Natural killer cell (primary cell): ENCODE data around the gene IGF2. TPM values are rescaled to one million over a fixed set of nuclear protein-coding genes. Genes with fewer than 3 reads are reported as not detected.

ENCODE experiments used
- ATAC-seq, 3 donors: fragments of 150-1000 bp in 2 of 3; fragments of 200-7000 bp in 1 of 3; cut with Tn5 transposase; 1 replicate in 1 of 3; 2 replicates in 2 of 3; pipeline ENCODE4 v1.10.0; 2021; ENCODE audit warnings: mild to moderate bottlenecking in 2 of 3, moderate library complexity in 2 of 3
- DNase-seq, 2 donors: peaks; one replicate each; pipeline versions ENCODE4 v3.0.0 to v3.0.0-alpha.2; 2013 to 2021; ENCODE audit warnings: mixed read lengths in 1 of 2
- H3K27ac ChIP-seq: one replicate; pipeline ENCODE4 v1.5.1; 2013; ENCODE audit warnings: mild to moderate bottlenecking, low read length
- H3K27me3 ChIP-seq: one replicate; pipeline ENCODE4 v1.6.1; 2013; ENCODE audit warnings: low read length; ENCODE audit not compliant: control insufficient read depth, insufficient read depth
- H3K36me3 ChIP-seq: one replicate; pipeline ENCODE4 v1.6.1; 2013; ENCODE audit warnings: low read length; ENCODE audit not compliant: control insufficient read depth, insufficient read depth
- H3K4me1 ChIP-seq: one replicate; pipeline ENCODE4 v1.6.1; 2013; ENCODE audit warnings: low read length; ENCODE audit not compliant: control insufficient read depth, insufficient read depth
- H3K4me3 ChIP-seq: one replicate; pipeline ENCODE4 v1.5.1; 2013; ENCODE audit warnings: low read length
- H3K9me3 ChIP-seq: one replicate; pipeline ENCODE4 v1.6.1; 2013; ENCODE audit warnings: low read length; ENCODE audit not compliant: control insufficient read depth, insufficient read depth
- H3K27ac Mint-ChIP-seq, 2 donors: one replicate each; pipeline ENCODE4 v1.8.0; 2022; ENCODE audit warnings: mild to moderate bottlenecking in 2 of 2, mixed read lengths in 2 of 2, moderate library complexity in 1 of 2
- H3K27me3 Mint-ChIP-seq, 2 donors: one replicate each; pipeline ENCODE4 v1.8.0; 2022; ENCODE audit warnings: low read depth in 2 of 2, mixed read lengths in 2 of 2
- H3K36me3 Mint-ChIP-seq: one replicate; pipeline ENCODE4 v1.8.0; 2022; ENCODE audit warnings: mixed read lengths
- H3K4me1 Mint-ChIP-seq, 2 donors: one replicate each; pipeline ENCODE4 v1.8.0; 2022; ENCODE audit warnings: mixed read lengths in 2 of 2
- H3K4me3 Mint-ChIP-seq: one replicate; pipeline ENCODE4 v1.8.0; 2022; ENCODE audit warnings: mild to moderate bottlenecking, moderate library complexity, mixed read lengths
- H3K9me3 Mint-ChIP-seq, 2 donors: one replicate each; pipeline ENCODE4 v1.8.0; 2022; ENCODE audit warnings: mixed read lengths in 2 of 2
- CTCF ChIP-seq: fragments of 200-600 bp; IDR thresholded peaks from one replicate; pipeline ENCODE4 v1.8.0; 2022; ENCODE audit warnings: antibody characterized with exemption
- WGBS: methylation state at CpG from one replicate; pipeline ENCODE4 v1.1.7; 2013; ENCODE audit warnings: missing lambda C conversion rate; ENCODE audit not compliant: insufficient coverage; 5-methylcytosine and 5-hydroxymethylcytosine counted together
- intact Hi-C: fragments of 100-400 bp; cut with micrococcal nuclease; formaldehyde crosslinking; loops from one replicate; pipeline ENCODE4 v1.14.2; 2022
- total RNA-seq, 4 donors: library from RNA; stranded (reverse); fragments of 120-200 nt in 1 of 4; gene quantifications; one replicate each; pipeline versions ENCODE4 v1.2.3 to v1.2.4, GENCODE V29; 2013 to 2022

Gene IGF2
- total RNA-seq, 3 donors from 2014 or later (not counting 1 experiment from before 2014, with no cell fraction given): not detected

GRCh38 chr11:2104524-2105440 lies 34.4 kb downstream of the IGF2 start:
- DNase-seq: no peak
- no peak overlapping the region for H3K27ac Mint-ChIP-seq
- H3K4me1 Mint-ChIP-seq: no peaks in the 10 kb centered on the region
- H3K4me3 Mint-ChIP-seq: no peak overlapping the region
- Histone ChIP-seq H3K36me3 (no peaks in the 10 kb centered on the region), H3K27ac (no peak overlapping the region), H3K9me3 (no peaks in the 10 kb centered on the region), H3K4me1 (no peaks in the 10 kb centered on the region), H3K4me3 (no peak overlapping the region), H3K27me3 (no peaks in the 10 kb centered on the region)
- intact Hi-C loops: no loop called here
- TF ChIP-seq CTCF: no peak
- H3K9me3 Mint-ChIP-seq: no peaks in the 10 kb centered on the region
- no peaks in the 10 kb centered on the region for H3K36me3 Mint-ChIP-seq
- 89% methylated on average over 18 of the region's 18 CpGs for WGBS
- ATAC-seq: no peak
- peaks cover 2 to 8% of the 10 kb centered on the region in 2 donors for H3K27me3 Mint-ChIP-seq

GRCh38 chr11:2103668-2104523 lies 35.3 kb downstream of the IGF2 start:
- no peaks in the 10 kb centered on the region for H3K9me3 ChIP-seq
- Mint-ChIP-seq H3K4me1 (no peaks in the 10 kb centered on the region), H3K27ac (no peak overlapping the region), H3K27me3 (peaks cover 0 to 7% of the 10 kb centered on the region in 2 donors), H3K36me3 (no peaks in the 10 kb centered on the region), H3K9me3 (no peaks in the 10 kb centered on the region), H3K4me3 (no peak overlapping the region)
- no peak overlapping the region for H3K27ac ChIP-seq
- no peak overlapping the region for H3K4me3 ChIP-seq
- 92% methylated on average over 25 of the region's 25 CpGs for WGBS
- no peak for DNase-seq
- no peaks in the 10 kb centered on the region for H3K27me3 ChIP-seq
- intact Hi-C loops: no loop called here
- TF ChIP-seq CTCF: no peak
- no peaks in the 10 kb centered on the region for H3K36me3 ChIP-seq
- H3K4me1 ChIP-seq: no peaks in the 10 kb centered on the region
- no peak for ATAC-seq

GRCh38 chr11:2102883-2103213 lies 36.3 kb downstream of the IGF2 start:
- Histone ChIP-seq H3K27ac (no peak overlapping the region), H3K4me1 (no peaks in the 10 kb centered on the region), H3K4me3 (no peak overlapping the region), H3K36me3 (no peaks in the 10 kb centered on the region), H3K9me3 (no peaks in the 10 kb centered on the region), H3K27me3 (no peaks in the 10 kb centered on the region)
- no peak overlapping the region for H3K4me3 Mint-ChIP-seq
- H3K9me3 Mint-ChIP-seq: no peaks in the 10 kb centered on the region
- DNase-seq (no peak), ATAC-seq (no peak)
- intact Hi-C loops: no loop called here
- H3K36me3 Mint-ChIP-seq: no peaks in the 10 kb centered on the region
- TF ChIP-seq CTCF: no peak
- WGBS: 60% methylated on average over 2 of the region's 2 CpGs
- H3K27ac Mint-ChIP-seq: no peak overlapping the region
- no peaks in the 10 kb centered on the region for H3K4me1 Mint-ChIP-seq
- H3K27me3 Mint-ChIP-seq: peaks cover 0 to 7% of the 10 kb centered on the region in 2 donors
